ENCODE data around the gene TMEM258. TPM values are rescaled to one million over a fixed set of nuclear protein-coding genes. Genes with fewer than 3 reads are reported as not detected.

Gene TMEM258
- total and polyA plus RNA-seq, 10 of the 15 experiments (the other 5 are each of a cell fraction or from before 2014, with no cell fraction given), result 160 to 840 (median 326) TPM

DNA sequence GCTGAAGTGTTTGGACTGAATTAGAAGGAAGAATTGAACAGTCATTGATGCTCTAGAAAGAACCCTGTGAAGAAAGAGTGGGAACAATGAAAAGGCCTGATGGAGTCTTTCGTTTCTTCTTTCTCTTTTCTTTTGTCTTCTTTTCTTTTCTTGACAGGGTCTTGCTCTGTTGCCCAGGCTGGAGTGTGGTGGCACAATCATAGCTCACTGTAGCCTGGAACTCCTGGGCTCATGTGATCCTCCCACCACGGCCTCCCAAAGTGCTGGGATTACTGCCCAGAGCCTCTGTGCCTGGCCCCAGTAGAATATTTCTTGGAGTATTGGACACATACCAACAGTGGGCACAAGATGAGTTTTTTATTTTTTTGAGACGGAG, 1.4 kb upstream of the TMEM258 start (continued):
- no peak for TF ChIP-seq TAF1 (IDR thresholded peaks at IDR 0.05; ENCODE audit: borderline replicate concordance, low read depth, low read length)

DNA sequence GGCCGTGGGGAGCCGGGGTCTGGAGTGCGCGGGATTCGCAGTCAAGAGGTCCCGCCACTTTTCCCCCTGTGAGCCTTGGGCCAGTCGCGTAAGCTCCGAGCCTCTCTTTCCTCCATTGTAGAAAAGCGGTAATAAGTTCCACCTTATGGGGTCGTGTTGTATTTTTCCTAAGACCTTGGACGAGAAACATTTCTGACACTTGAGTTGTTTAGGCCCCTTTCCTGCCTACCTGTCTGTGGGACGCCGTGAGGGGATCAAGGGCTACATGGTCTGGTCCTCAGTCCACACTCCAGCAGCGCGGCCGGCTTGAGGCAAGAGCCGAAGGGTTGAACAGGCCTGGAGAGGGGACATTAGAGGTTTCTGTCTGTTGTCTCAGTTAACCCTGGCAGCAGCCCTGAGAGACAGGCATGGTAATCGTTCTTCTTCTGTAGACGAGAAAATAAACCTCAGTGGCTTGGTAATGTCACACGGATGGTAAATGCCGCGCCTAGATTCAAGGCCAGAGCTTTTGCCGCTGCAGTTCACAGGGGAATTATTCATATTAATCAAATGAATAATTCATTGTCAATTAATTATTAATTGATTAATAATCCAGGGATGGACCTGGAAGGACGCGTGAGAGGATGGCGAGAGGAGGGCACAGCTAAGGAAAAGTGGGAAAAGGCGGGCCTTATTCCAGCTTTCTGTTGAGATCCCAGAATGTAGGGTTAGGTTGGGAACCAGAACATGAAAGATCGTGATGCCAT, 857 bp upstream of the TMEM258 start:
- peak overlapping the region; percentile 100 for H3K9ac ChIP-seq (ENCODE audit: control insufficient read depth, insufficient read depth, low read length)
- intact Hi-C loops (cut with micrococcal nuclease; ENCODE audit: unreplicated experiment), result loop anchor here (2.0 kb wide), 1 partner anchor 42 kb away; no protein-coding TSS in a partner anchor
- ATAC-seq, result peak; percentile 39
- ChIA-PET POLR2A (interaction anchor here (0.8 to 6.7 kb wide), 11 partner anchors 8 to 294 kb away, joined by 3 to 60 read pairs (median 5); partner anchors contain the start of genes FADS1 and MYRF), CTCF (interaction anchor here (0.6 to 12.7 kb wide), 14 partner anchors 17 to 315 kb away, joined by 3 to 200 read pairs (median 5); partner anchors contain the start of gene BEST1), RAD21 (ENCODE audit: unreplicated experiment) (interaction anchor here (1.1 to 6.2 kb wide), 9 partner anchors 8 to 315 kb away, joined by 3 to 96 read pairs (median 4); partner anchors contain the start of gene BEST1), SMC1A (ENCODE audit: uncharacterized antibody, unreplicated experiment) (interaction anchor here (1.1 to 8.3 kb wide), 9 partner anchors 37 to 315 kb away, joined by 3 to 91 read pairs (median 4); partner anchors contain the start of gene FADS3)
- peak overlapping the region; percentile 66 for H3K4me2 ChIP-seq (ENCODE audit: control insufficient read depth, insufficient read depth)
- DNase-seq (ENCODE audit: low read depth, low spot score), result no peak
- H3K4me3 ChIP-seq, result peak overlapping the region; percentile 98
- in situ Hi-C loops (cut with MboI), result no loop called here
- H3K4me1 ChIP-seq (ENCODE audit: control insufficient read depth, insufficient read depth, low read length), result no peaks in the 10 kb centered on the region; the same call in 1 of the 2 replicates
- no peaks in the 10 kb centered on the region for H4K20me1 ChIP-seq (ENCODE audit: control insufficient read depth, insufficient read depth)
- peak overlapping the region; percentile 100 for H3K27ac ChIP-seq (ENCODE audit: control insufficient read depth, insufficient read depth)
- peaks cover 79% of the 10 kb centered on the region for H3K79me2 ChIP-seq (ENCODE audit: control insufficient read depth, insufficient read depth, low read length)
- WGBS (ENCODE audit: insufficient coverage, insufficient replicate concordance, low lambda C conversion rate, missing lambda C conversion rate), result under 1% methylated on average over 29 of the region's 29 CpGs
- BruUV-seq (replicated peaks), result TSS peak; percentile 73
- no peaks in the 10 kb centered on the region for H3K9me3 ChIP-seq (replicated peaks; ENCODE audit: control insufficient read depth, insufficient read depth, low read length)
- peak overlapping the region; percentile 99 for H2AFZ ChIP-seq (ENCODE audit: control insufficient read depth, low read depth, low read length)
- peaks cover 15 to 17% of the 10 kb centered on the region in 2 experiments; a peak in 3 of 4 replicates for H3K36me3 ChIP-seq (ENCODE audit: control insufficient read depth in 2 of 2, insufficient read depth in 2 of 2, low read length in 1 of 2)
- no peaks in the 10 kb centered on the region for H3K27me3 ChIP-seq (replicated peaks in 1 of 2; ENCODE audit: control insufficient read depth in 2 of 2, insufficient read depth in 2 of 2, low read length in 1 of 2)
- no peak for FAIRE-seq
- TF ChIP-seq BHLHE40 (IDR thresholded peaks at IDR 0.05; ENCODE audit: borderline replicate concordance in 1 of 2, low read depth in 2 of 2, low read length in 1 of 2) (no peak), EGR1 (IDR thresholded peaks at IDR 0.05; ENCODE audit: borderline replicate concordance in 1 of 2, low read depth in 2 of 2, low read length in 2 of 2) (no peak), SIN3A (IDR thresholded peaks at IDR 0.05; ENCODE audit: low read depth, low read length) (no peak), WRNIP1 (IDR thresholded peaks at IDR 0.05; ENCODE audit: borderline replicate concordance, low read depth, low read length) (0 out of 2 replicates have a peak, but pooled peaks have one; percentile 45), HCFC1 (IDR thresholded peaks at IDR 0.05; ENCODE audit: low read length) (no peak), SMC3 (IDR thresholded peaks at IDR 0.05; ENCODE audit: borderline replicate concordance, low read length) (0 out of 2 replicates have a peak, but pooled peaks have one; percentile 11), RELA (IDR thresholded peaks at IDR 0.05; ENCODE audit: borderline replicate concordance, partially characterized antibody) (no peak), SIX5 (IDR thresholded peaks at IDR 0.05; ENCODE audit: low read depth, low read length, severe bottlenecking) (no peak), STAT1 (conservative IDR thresholded peaks at IDR 0.05) (no peak), MYC (IDR thresholded peaks at IDR 0.05; ENCODE audit: insufficient read depth, insufficient read length, insufficient replicate concordance, low read length, severe bottlenecking) (no peak), MTA2 (IDR thresholded peaks at IDR 0.05; ENCODE audit: low read depth) (no peak), POLR2A (IDR thresholded peaks at IDR 0.05; ENCODE audit: low read depth, low read length) (no peak), ZNF687 (IDR thresholded peaks at IDR 0.05) (no peak), SRF (IDR thresholded peaks at IDR 0.05; ENCODE audit: low read depth in 2 of 2, low read length in 2 of 2) (no peak)
- TF ChIP-seq, protein P1, sequence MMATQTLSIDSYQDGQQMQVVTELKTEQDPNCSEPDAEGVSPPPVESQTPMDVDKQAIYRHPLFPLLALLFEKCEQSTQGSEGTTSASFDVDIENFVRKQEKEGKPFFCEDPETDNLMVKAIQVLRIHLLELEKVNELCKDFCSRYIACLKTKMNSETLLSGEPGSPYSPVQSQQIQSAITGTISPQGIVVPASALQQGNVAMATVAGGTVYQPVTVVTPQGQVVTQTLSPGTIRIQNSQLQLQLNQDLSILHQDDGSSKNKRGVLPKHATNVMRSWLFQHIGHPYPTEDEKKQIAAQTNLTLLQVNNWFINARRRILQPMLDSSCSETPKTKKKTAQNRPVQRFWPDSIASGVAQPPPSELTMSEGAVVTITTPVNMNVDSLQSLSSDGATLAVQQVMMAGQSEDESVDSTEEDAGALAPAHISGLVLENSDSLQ (IDR thresholded peaks at IDR 0.05), result no peak

All from GM12878 (cell line).